ENCODE results near the gene TMEM243.
"Not testable (repeated sequence)": the region's sequence is repeated elsewhere in the genome, so short reads cannot be mapped to it uniquely, and the experiment has no call there.

TMEM243 gene

DNA sequence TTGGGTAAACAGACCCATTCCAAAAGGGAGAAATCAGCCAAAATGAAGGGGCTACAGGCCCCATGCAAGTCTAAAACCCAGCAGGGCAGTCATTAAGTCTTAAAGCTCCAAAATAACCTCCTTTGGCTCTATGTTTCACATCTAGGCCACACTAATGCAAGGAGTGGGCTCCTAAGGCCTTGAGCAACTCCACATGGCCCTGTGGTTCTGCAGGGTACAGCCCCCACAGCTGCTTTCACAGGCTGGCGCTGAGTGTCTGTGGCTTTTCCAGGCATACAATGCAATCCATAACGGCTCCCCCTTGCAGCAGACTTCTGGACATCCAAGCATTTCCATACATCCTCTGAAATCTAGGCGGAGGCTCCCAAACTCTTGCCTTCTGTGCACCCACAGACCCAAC is 9.0 kb downstream of the TMEM243 start:
- no peak for DNase-seq

DNA sequence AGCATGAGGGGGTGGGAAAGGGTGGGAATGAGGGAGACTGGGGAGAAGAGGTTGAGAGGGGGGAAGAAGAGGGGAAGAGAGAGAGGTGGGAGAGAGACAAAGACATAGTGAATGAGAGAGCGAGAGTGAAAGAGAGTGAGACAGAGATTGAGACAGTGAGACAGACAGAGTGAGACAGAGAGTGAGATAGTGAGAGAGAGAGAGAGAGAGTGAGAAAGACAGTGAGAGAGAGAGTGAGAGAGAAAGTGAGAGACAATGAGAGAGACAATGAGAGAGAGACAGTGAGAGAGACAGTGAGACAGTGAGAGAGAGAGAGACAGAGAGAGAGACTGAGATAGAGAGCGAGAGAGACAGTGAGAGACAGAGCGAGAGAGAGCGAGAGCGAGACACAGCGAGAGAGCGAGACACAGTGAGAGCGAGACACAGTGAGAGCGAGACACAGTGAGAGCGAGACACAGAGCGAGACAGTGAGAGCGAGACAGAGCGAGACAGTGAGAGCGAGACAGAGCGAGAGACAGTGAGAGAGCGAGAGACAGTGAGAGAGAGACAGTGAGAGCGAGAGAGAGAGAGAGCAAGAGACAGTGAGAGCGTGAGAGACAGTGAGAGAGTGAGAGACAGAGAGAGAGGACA is 10.1 kb downstream of the TMEM243 start:
- DNase-seq = no peak

DNA sequence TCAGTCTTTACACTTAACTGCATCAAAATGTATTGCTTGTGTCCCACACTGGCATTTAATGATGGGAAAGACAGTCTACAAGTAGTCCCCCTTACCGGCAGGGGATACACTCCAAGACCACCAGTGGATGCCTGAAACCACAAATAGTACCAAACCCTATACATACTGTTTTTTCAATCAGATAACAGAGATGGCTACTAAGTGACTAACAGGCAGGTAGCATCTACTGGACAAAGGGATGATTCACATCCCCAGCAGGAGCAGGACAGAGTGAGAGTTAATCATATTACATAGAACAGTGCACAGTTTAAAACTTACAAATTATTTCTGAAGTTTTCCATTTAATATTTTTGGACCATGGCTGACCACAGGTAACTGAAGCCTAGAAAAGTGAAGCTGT is 13.2 kb downstream of the TMEM243 start:
- DNase-seq = no peak

DNA sequence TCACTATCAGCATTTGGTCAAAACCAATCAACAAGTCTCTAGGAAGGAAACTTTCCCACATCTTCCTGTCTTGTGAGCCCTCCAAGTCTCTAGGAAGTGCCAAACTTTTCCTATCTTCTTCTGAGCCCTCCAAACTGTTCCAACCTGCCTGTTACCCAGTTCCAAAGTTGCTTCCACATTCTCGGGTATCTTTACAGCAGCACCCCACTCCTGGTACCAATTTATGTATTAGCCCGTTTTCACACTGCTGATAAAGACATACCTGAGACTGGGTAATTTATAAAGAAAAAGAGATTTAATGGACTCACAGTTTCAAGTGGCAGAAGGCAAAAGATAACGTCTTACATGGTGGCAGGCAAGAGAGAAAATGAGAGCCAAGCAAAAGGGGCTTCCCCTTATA is 13.8 kb downstream of the TMEM243 start:
- DNase-seq = not testable (repeated sequence)

DNA sequence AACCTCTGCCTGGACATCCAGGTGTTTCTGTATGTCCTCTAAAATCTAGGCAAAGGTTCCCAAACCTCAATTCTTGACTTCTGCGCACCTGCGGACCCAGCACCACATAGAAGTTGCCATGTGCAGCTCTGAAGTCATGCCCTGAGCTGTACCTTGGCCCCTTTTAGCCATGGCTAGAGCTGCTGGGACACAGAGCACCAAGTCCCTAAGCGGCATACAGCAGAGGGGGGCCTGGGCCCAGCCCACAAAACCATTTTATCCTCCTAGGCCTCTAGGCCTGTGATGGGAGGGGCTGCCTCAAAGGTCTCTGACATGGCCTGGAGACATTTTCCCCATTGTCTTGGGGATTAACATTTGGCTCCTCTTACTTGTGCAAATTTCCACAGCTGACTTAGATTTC is 14.6 kb downstream of the TMEM243 start:
- DNase-seq = no peak

DNA sequence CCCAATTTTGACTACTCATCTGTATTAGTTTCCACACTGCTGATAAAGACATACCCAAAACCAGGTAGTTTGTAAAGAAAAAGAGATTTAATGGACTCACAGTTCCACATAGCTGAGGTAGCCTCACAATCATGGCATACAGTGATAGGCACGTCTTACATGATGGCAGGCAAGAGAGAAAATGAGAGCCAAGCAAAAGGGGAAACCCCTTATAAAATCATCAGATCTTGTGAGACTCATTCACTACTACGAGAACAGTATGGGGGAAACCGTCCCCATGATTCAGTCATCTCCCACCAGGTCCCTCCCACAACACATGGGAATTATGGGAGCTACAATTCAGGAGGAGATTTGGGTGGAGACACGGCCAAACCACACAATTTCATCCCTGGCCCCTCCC is 15.6 kb downstream of the TMEM243 start:
- DNase-seq = not testable (repeated sequence)

DNA sequence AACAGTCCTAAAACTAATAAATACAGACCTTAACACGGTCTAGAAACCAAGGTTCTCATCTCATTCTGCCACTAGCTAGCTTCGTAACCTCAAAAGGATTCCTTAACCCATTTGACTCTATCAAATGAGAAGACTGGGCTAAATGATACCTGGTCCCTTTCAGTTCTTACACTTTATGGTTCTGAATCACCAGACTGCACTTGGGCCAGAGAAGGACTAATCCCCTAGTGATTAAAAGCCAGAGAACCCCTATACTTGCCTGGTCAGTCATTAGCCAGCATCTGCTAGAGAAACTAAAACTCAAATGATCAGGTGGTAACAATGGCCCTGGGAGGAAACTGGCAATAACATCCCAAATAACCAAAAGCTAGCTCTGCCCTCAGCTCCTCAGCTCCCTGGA is 16.8 kb downstream of the TMEM243 start:
- DNase-seq = no peak

DNA sequence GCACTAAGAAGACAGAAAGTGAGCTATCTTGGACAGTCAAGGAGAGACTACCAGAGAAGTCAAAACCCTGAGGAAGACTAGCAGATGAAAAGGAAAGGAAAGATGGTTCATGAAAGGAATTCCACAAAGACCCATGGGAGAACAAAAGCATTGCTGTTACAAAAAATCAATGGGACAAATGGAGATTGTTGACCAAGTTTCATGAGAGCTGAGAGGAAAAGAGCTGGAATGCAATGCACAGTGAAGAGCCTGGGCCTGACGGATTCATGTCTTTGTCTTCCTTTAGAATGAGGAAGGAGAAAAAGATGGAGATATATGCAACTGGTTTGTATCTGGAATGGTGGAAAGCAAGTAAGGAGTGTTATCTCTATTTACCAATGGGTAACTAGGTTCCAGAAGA is 17.3 kb downstream of the TMEM243 start:
- DNase-seq = no peak

DNA sequence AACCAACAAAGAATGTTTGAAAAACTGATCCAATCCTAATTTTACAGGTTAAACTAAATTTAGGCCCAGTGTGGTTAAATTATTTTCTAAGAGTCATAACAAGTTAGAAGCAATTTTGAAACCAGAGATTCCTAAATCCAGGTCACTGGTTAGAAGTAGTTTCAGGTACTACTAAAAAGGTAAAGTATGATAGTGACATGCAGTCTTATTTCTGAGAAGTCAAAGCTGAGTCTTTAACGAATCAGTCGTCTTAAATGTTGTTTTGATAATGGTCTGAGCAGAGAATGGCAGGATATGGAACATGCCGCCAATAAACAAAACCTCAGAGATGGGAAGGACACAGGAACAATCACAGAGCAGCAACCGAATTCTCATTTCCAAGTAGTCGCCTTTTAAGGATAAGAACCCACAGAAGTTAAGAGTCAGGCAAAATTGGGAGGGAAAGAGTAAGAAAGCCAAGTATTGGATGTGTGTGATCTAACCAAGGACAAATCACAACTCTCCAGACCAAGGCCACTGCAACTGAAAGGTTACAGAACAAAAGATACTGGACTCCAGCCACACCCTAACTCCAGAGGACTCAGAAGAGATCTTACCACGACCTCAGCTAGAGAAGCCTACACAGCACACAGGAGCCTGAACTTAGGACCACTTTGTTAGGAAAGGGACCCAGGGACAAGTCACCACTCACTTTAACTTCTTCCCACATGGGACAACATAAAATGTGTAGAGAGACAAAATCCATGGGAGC is 19.7 kb downstream of the TMEM243 start:
- DNase-seq = no peak

DNA sequence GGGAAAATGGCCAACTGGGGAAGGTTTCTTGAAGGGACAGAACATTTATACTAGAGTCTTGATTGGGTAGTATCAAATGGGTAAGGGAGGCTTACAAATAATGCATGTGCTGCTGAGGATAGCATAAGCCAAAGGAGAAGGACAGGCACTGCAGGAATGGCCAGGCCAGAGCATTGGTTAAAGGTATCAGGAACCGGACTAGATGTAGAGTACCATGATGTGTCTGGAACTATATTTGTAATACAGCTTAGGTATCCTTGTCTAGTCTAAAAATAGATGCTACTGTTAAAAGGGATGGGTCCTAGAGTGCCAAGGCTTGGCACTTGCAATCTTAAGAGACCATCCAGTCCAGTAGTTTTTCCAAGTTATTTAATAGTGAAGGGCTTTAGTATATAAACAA is 20.3 kb downstream of the TMEM243 start:
- no peak for DNase-seq

DNA sequence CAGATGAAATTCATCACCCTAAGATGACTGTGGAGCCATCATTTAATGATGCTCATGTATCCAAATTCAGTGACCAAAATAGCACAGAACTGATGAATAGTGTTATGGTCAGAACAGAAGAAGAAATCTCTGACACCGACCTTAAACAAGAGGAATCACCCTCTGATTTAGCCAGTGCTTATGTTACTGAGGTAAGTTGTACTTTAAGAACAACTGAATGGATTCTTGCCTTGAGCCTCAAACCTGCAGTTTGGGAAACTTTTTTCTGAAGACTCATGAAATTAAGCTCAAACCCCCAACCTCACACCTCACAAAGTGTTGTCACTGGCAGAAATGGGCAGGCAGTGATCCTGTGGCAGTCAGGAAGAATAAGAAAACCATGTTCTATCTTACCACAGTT is 25.6 kb downstream of the TMEM243 start:
- no peak for DNase-seq

DNA sequence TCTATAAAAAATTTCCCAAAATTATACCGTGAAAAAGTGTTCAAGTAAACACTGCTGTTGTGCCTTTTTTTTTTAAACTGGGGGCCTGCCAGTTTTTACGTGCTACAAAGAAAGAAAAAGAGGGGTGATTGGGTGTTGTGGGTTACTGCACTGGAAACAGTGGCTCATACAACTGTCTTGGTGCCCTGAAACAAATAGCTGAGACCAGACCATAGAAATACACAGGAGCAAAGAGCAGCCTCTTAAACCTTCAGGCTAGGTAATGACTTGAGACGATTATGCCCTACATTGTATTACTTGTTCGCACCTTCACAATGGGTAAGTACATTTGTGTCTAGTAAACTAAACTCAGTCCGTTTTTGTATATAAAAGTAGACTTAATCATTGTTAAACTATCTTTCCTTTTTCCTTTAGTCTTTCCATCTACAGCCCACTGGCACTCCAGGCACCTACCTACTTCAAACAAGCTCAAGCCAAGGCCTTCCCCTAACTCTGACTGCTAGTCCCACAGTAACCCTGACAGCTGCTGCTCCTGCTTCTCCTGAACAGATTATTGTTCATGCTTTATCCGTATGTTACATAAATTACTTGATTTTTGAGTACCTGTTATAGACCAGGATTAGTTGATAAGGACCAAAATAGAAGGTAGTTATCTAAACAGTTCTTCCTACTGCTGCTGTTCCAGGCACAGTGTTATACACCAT is 26.6 kb downstream of the TMEM243 start:
- DNase-seq = no peak

DNA sequence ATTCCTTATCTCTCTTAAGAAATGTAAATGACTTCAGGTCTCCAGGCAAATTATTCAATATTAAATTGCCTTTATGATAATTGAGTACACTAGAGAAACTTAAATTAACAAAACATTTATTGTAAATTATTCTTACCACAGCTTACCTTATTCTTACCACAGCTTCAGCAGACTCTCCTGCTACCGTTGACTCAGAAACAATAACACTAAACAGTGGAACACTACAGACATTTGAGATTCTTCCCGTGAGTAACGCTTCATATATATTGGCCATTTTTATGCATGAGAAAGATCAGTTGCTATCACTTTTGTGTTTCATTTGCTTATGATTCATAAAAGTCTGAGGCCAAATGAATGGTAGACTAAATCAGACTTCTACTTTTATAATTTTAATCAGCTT is 28.7 kb downstream of the TMEM243 start:
- DNase-seq = no peak

DNA sequence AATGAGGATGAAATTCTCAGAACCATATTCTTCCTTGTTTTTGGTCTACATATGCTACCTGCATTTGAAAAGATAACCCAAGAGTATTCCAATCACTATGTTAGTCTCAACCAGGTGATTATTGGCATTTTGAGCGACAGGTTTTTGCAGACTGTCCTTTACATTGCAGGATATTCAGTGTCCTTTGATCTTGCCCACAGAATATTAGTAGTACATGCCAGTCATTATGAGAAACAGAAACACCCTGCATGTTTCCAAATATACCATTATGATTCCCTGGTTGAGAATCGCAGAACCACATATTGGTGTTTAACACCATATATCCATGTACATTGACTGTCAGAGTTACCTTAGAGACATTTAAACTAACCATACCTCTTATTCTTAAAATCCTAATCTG is 30.6 kb downstream of the TMEM243 start:
- DNase-seq = no peak

DNA sequence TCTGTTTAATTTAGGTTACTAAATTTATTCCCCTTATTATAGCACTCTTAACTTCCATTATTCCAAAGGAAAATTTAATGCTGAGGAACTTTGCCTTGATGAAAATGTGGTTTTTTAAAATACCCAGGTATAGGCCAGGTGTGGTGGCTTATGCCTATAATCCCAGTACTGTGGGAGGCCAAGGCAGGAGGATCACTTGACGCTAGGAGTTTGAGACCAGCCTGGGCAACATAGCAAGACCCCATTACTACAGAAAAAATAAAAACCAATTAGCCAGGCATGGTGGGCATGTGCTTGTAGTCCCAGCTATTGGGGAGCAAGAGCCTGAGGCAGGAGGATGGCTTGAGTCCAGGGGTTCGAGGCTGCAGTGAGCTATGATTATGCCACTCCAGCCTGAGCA is 32.4 kb downstream of the TMEM243 start:
- no peak for DNase-seq

DNA sequence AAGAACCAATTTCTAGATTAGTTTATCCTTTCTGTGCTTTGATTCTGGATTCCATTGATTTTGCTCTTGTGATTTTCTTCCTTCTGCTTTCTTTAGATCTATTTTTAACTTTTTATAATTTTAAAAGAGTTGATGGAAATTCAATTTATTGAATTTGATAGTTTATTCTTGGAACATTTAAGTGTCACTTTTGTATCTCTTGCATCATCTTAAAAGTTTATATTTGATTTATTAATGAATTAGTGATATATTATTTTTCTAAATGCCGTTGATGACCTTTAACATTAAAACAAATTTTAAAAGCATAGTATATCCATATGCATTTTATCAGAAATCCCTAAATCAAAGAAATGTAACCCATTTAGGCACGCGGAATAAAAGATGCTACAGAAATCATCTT is 40.4 kb downstream of the TMEM243 start:
- no peak for DNase-seq

DNA sequence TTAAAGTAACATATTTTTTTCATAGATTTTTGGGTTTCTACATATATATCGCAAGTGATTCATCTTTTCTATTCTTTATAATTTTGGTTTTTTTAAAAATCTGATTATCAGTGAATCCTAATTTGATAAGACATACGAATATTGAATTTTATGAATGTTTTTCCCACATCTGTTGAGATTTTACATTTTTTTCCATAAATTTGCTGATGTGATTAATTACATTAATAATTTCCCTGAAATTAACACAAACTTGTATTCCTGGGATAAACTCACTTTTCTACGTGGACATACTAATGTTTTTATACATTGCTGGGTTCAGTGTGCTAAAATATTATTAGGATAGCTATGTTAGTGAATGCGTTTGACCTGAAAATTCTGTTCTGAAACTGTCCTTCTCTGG is 41.2 kb downstream of the TMEM243 start:
- no peak for DNase-seq

DNA sequence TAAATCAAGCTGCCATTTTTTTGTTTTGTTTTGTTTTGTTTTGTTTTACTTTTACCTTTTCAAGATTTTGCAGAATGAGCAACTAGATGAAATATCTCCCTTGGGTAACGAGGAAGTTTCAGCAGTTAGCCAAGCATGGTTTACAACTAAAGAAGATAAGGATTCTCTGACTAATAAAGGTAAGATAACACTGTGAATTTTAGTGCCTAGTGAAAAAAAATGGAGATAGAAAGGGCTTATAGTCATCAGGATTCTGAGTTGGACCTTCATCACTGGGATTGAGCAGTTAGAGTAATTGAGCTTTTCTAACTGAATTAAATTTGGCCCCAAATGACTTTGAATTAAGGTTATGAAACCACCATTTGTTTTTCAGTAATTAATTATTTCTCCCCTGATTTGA is 46.1 kb downstream of the TMEM243 start:
- no peak for DNase-seq

DNA sequence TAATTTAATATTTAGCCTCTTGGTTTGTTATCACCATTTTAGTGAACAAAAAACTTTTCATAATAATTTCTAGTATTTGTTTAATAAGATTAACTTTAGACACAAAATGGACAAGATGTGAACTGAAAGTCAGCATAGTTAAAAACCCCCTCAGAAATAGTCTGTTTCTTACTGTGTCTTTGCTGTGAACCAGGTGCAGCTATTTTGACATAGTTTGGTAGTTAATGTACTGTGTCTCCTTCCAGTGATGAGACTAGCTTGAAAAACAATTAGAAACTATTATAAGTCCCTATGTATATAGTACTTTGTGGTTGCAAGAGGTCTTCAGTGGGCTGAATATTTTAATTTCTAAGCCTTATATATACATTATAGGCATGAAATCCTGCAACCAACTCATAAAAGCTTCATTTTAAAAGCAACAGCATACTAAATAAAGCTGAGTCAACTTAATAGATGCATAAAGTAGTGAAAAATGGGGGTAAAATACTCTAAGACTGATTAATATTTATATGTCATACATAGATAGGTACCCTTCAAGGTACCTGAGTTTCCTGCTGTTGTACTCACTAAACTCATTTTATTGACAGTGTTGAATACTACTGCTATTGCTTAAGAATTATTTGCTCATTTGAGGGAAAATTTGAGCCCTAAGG is 48.1 kb downstream of the TMEM243 start:
- DNase-seq = no peak

DNA sequence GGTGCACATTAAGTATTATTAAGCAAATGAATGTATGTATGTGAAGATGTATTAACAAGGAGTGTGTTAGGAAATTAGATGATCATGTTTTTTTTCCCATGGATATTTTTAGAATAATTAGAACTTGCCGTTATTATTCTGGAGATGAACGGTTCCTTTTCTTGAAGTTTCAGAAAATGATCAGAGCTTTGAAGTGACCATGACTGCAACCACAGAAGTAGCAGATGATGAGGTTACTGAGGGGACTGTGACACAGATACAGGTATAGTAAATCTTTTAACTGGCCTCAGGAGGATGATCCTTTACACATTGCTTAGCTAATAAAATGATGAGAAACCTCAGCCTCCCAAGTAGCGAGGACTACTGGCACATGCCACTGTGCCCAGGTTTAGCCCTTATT is 48.7 kb downstream of the TMEM243 start:
- DNase-seq = no peak

DNA sequence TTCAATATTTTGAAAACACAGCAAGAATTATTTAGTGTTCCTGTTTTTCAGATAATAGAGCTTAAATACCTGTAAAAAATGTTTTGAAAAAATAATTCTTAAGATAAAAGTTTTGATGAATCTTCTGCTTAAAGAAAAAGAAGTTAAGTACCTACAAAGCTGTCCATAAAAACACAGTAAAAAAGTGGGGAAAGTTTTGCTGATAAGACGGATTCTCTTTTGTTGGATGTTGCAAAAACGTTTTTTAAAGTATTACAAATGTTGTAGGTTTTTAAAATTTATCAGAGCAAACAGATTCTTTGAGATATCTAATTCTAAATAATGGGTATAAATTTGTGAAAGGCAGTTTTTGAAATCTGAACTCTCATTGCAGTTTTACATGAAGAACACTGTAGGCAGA is 55.1 kb downstream of the TMEM243 start:
- DNase-seq = no peak

DNA sequence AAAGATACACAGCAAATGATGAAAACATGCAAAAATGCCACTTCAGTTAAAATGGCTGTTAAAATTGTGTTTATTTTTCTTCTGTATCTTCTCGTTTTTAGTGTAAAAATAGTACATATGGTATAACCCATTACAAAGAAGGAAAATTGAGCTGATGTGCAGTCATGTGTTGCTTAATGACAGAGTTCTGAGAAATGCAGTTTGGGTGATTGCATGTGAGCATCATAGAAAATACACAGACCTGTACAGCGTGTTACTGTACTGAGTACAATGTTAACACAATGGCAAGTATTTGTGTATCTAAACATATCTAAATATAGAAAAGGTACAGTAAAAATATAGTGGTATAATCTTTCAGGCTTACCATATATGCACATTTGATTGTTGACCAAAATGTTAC is 60.0 kb downstream of the TMEM243 start:
- DNase-seq = no peak

DNA sequence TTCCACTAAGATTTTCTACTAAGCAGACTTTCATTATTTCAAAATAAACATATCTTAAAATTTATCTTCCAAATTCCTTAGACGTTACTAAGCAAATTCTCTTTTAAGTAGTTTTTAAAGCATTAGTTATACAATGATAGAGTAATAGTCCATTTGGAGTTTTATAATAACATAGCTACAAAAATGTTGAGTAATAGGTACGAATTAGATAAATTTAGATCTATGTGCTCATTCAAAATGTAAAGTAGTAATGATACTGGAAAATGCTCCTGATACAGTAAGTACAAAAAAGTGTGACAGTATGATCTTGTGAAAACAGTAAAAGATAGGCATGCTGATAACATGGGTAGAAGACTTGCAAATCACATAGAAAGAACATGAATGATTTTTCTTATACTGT is 62.8 kb downstream of the TMEM243 start:
- no peak for DNase-seq

DNA sequence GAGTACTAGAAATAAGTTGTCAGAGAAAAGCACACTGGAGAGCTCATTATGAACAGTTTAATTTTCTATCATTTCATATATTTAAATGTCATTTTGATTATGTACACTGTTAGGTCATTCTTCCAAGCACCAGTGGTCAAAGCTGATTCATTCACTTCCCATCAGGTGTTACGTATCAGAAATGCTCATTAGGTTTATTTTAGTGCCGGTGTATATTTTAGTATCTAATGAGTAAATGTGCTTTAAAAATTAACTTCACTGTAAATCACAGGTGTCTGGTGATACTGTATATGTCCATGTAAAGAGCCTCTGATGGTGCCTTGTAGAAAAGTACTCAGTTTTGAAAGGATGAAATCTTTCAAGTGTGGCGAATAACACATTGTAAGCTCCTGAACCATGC is 63.7 kb downstream of the TMEM243 start:
- DNase-seq = no peak
